HepG2 (cell line): ENCODE data around the gene CLEC2A. TPM values are rescaled to one million over a fixed set of nuclear protein-coding genes. Genes with fewer than 3 reads are reported as not detected.
"Not testable (repeated sequence)": the region's sequence is repeated elsewhere in the genome, so short reads cannot be mapped to it uniquely, and the experiment has no call there.

Experiments
- ATAC-seq: fragments of 200-7000 bp; cut with Tn5 transposase; 3 replicates; pipeline ENCODE4 v1.9.1; 2020; ENCODE audit warnings: mild to moderate bottlenecking, moderate library complexity
- BruUV-seq: library from RNA; stranded (reverse); fragments of 400-500 nt; replicated peaks from 2 replicates; lab custom pipeline; 2021; lab: Mats Ljungman, UMichigan
- CTCF ChIA-PET: fragments of 300-600 bp; formaldehyde crosslinking; extraction: SDS; loops from one replicate; lab custom pipeline; 2021; ENCODE audit warnings: low total read pairs, inconsistent platforms, low intra/inter-chr PET ratio; lab: Yijun Ruan, JAX
- POLR2A ChIA-PET: fragments of 350-600 bp; sonication (Branson Sonifier 250); formaldehyde crosslinking; loops from one replicate; lab custom pipeline; 2020; ENCODE audit warnings: antibody characterized with exemption, inconsistent platforms; lab: Yijun Ruan, JAX
- DNase-seq: peaks from one replicate; pipeline ENCODE4 v3.0.0-alpha.2; 2015; ENCODE audit warnings: low spot score
- FAIRE-seq: peaks from 3 replicates; lab custom pipeline; 2011; peaks lifted over from hg19 to GRCh38; lab: Jason Lieb, UNC
- H2AFZ ChIP-seq: one replicate; pipeline ENCODE4 v1.6.1; 2011; ENCODE audit warnings: low read length, inconsistent platforms
- H3K27ac ChIP-seq: fragments of 300-600 bp; 3 replicates; pipeline ENCODE4 v1.8.0; 2011; ENCODE audit warnings: mixed run types, mild to moderate bottlenecking, mixed read lengths, low read length, inconsistent platforms; ENCODE audit not compliant: insufficient read depth; ENCODE audit errors: extremely low read length
- H3K27me3 ChIP-seq, 2 experiments: fragments of 200-600 bp in 1 of 2; 2 replicates in 1 of 2; 3 replicates in 1 of 2; pipeline versions ENCODE4 v1.6.0 to v1.8.0; 2011; ENCODE audit warnings: low read length in 2 of 2, mild to moderate bottlenecking in 2 of 2, moderate library complexity in 2 of 2, inconsistent platforms in 1 of 2; ENCODE audit not compliant: insufficient read depth in 2 of 2, control insufficient read depth in 1 of 2
- H3K36me3 ChIP-seq, 2 experiments: fragments of 200-600 bp in 1 of 2; replicated peaks in 1 of 2; 2 replicates in 1 of 2; 3 replicates in 1 of 2; pipeline versions ENCODE4 v1.5.1 to v1.8.0; 2011; ENCODE audit warnings: low read length in 2 of 2, inconsistent platforms in 1 of 2; ENCODE audit not compliant: insufficient read depth in 2 of 2, control insufficient read depth in 1 of 2
- H3K4me1 ChIP-seq: 2 replicates; pipeline ENCODE4 v1.5.1; 2012; ENCODE audit warnings: low read length, inconsistent platforms; ENCODE audit not compliant: insufficient read depth
- H3K4me2 ChIP-seq: 2 replicates; pipeline ENCODE4 v1.6.0; 2011; ENCODE audit warnings: low read depth, low read length, inconsistent platforms
- H3K4me3 ChIP-seq, 3 experiments: fragments of 200-600 bp in 1 of 3; sonication (generic), shearing (Covaris generic) in 1 of 3; replicated peaks in 1 of 3; 2 replicates each; pipeline ENCODE4 v1.5.1; 2011 to 2016; ENCODE audit warnings: low read length in 3 of 3, inconsistent platforms in 2 of 3, low read depth in 2 of 3, mild to moderate bottlenecking in 2 of 3, control low read depth in 1 of 3, mixed read lengths in 1 of 3; ENCODE audit not compliant: insufficient read depth in 1 of 3
- H3K79me2 ChIP-seq: one replicate; pipeline ENCODE4 v1.6.1; 2011; ENCODE audit warnings: low read length, inconsistent platforms; ENCODE audit not compliant: insufficient read depth
- H3K9ac ChIP-seq: 2 replicates; pipeline ENCODE4 v1.6.0; 2011; ENCODE audit warnings: mild to moderate bottlenecking, low read depth, low read length, inconsistent platforms; ENCODE audit not compliant: insufficient read depth
- H3K9me3 ChIP-seq: 2 replicates; pipeline ENCODE4 v1.5.1; 2012; ENCODE audit warnings: mild to moderate bottlenecking, low read length
- H4K20me1 ChIP-seq: 2 replicates; pipeline ENCODE4 v1.6.0; 2011; ENCODE audit warnings: inconsistent platforms, mild to moderate bottlenecking, low read length, moderate library complexity; ENCODE audit not compliant: insufficient read depth
- ESRRA ChIP-seq: sonication (generic); formaldehyde crosslinking; IDR thresholded peaks from 2 replicates; pipeline ENCODE4 v1.5.1; 2020; ENCODE audit warnings: mild to moderate bottlenecking, low read depth, missing genetic modification reagents
- PCBP2 ChIP-seq: fragments of 200-400 bp; formaldehyde crosslinking; optimal IDR thresholded peaks from 2 replicates; pipeline ENCODE3; 2018; ENCODE audit warnings: low read length, low read depth; ENCODE audit not compliant: poor library complexity, severe bottlenecking
- PHF8 ChIP-seq: sonication (generic); formaldehyde crosslinking; IDR thresholded peaks from 2 replicates; pipeline ENCODE4 v1.5.0; 2020; ENCODE audit warnings: missing genetic modification reagents
- SYNCRIP ChIP-seq: fragments of 200-400 bp; formaldehyde crosslinking; IDR thresholded peaks from 2 replicates; pipeline ENCODE4 v1.6.1; 2018; ENCODE audit warnings: mild to moderate bottlenecking, low read depth, low read length; ENCODE audit not compliant: insufficient read depth
- ZNF34 ChIP-seq: sonication (generic); formaldehyde crosslinking; IDR thresholded peaks from 2 replicates; pipeline ENCODE4 v1.4.0; 2020; ENCODE audit warnings: mild to moderate bottlenecking, missing genetic modification reagents, borderline replicate concordance
- ZNF383 ChIP-seq: sonication (generic); formaldehyde crosslinking; IDR thresholded peaks from 2 replicates; pipeline ENCODE4 v1.4.0; 2020; ENCODE audit warnings: missing genetic modification reagents, mild to moderate bottlenecking, borderline replicate concordance
- ZNF563 ChIP-seq: sonication (generic); formaldehyde crosslinking; IDR thresholded peaks from 2 replicates; pipeline ENCODE4 v1.8.0; 2022; ENCODE audit warnings: mild to moderate bottlenecking, moderate library complexity, missing genetic modification reagents
- ZNF800 ChIP-seq: sonication (generic); formaldehyde crosslinking; IDR thresholded peaks from 2 replicates; pipeline ENCODE4 v1.4.0; 2020; ENCODE audit warnings: missing genetic modification reagents
- WGBS: methylation state at CpG from one replicate; pipeline ENCODE4 v1.1.6; 2017; ENCODE audit warnings: low lambda C conversion rate; 5-methylcytosine and 5-hydroxymethylcytosine counted together
- in situ Hi-C: cut with HindIII; loops from 2 replicates; pipeline ENCODE4 v1.10.0; 2017; ENCODE audit warnings: low pct_unique_long_range_greater_than_20kb; ENCODE audit not compliant: extremely low pct_ligation_motif_present
- intact Hi-C: fragments of 100-400 bp; cut with micrococcal nuclease; formaldehyde crosslinking; loops from one replicate; pipeline ENCODE4 v1.10.0; 2022; ENCODE audit not compliant: unreplicated experiment
- polyA plus RNA-seq, 8 experiments: library from polyadenylated mRNA; depleted of rRNA in 3 of 8; stranded (reverse) in 7 of 8; unstranded in 1 of 8; fragments of >200 nt; fragmentation: Illumina TruSeq in 4 of 8; extraction: Trizol in 4 of 8; gene quantifications; 2 replicates each; pipeline versions ENCODE4 v1.2.1 to v1.2.3, GENCODE V29; 2011 to 2016; ENCODE audit warnings: low read depth in 4 of 8, missing spikeins in 1 of 8, mixed read lengths in 1 of 8; ENCODE audit not compliant: insufficient read depth in 1 of 8
- total RNA-seq, 5 experiments: library from RNA; depleted of rRNA; stranded (reverse); fragments of >200 nt; fragmentation: Illumina TruSeq; extraction: Trizol; gene quantifications; 2 replicates each; pipeline ENCODE4 v1.2.3, GENCODE V29; 2016; ENCODE audit warnings: low read depth in 1 of 5
- TF ChIP-seq, protein P1 (sequence below): sonication (generic); formaldehyde crosslinking; IDR thresholded peaks from 2 replicates; pipeline ENCODE4 v1.8.1; 2023; ENCODE audit warnings: missing genetic modification reagents, inconsistent platforms, borderline replicate concordance

The CLEC2A gene
- total and polyA plus RNA-seq, 2 of the 13 experiments (the other 11 are each of a cell fraction or from before 2014, with no cell fraction given), result not detected

DNA sequence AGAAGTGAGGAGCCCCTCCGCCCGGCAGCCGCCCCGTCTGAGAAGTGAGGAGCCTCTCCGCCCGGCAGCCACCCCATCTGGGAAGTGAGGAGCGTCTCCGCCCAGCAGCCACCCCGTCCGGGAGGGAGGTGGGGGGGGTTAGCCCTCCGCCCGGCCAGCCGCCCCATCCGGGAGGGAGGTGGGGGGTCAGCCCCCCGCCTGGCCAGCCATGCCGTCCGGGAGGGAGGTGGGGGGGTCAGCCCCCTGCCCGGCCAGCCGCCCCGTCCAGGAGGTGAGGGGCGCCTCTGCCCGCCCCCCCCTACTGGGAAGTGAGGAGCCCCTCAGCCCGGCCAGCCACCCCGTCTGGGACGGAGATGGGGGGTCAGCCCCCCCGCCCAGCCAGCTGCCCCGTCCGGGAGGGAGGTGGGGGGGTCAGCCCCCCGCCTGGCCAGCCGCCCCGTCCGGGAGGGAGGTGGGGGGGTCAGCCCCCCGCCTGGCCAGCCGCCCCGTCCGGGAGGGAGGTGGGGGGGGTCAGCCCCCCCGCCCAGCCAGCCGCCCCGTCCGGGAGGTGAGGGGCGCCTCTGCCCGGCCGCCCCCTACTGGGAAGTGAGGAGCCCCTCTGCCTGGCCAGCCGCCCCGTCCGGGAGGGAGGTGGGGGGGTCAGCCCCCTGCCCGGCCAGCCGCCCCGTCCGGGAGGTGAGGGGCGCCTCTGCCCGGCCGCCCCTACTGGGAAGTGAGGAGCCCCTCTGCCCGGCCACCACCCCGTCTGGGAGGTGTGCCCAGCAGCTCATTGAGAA is 21.0 kb upstream of the CLEC2A start:
- H3K4me1 ChIP-seq, POLR2A ChIA-PET, H3K79me2 ChIP-seq, CTCF ChIA-PET, H3K27me3 ChIP-seq, H3K9ac ChIP-seq, DNase-seq, ATAC-seq, BruUV-seq, FAIRE-seq, intact Hi-C loops, H3K4me3 ChIP-seq, in situ Hi-C loops, H4K20me1 ChIP-seq, H2AFZ ChIP-seq, H3K27ac ChIP-seq, H3K9me3 ChIP-seq, H3K36me3 ChIP-seq, H3K4me2 ChIP-seq: not testable (repeated sequence)
- no CpG with 5 or more reads among the region's 55 CpGs for WGBS

DNA sequence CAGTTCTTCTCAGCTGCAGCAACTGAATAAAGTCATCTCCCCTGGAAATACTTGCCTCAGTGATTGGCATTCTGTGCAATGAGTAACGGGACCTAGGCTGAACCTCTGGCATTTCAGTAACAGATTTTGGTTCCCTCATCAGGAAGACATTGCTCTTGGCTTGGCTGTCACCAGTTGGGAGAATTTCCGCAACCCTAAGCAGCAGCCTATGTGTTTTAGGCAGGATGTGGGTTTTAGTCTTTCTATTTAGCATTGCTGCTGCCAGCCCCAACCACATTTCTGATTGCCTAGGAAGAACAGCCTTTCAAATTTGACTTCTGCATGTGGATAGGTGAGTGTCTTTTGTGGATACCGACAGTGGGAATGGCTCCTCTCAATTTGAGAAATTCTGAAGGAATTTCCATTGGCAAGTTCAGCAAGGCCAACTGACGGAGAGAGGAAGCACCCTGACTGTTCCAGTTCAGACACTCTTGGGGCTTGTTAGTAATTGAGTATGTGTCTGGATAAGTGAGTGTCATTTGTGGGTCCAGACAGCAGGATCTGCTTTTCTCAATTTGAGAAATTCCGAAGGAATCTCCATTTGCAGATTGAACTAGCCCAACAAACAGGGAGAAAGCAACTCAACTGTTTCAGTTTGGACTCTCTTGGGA is 19.0 kb upstream of the CLEC2A start:
- Histone ChIP-seq H3K79me2 (no peaks in the 10 kb centered on the region), H3K4me1 (no peaks in the 10 kb centered on the region), H3K27me3 (no peaks in the 10 kb centered on the region), H4K20me1 (no peaks in the 10 kb centered on the region), H3K4me2 (no peak overlapping the region), H3K9ac (no peak overlapping the region), H3K27ac (no peak overlapping the region), H3K4me3 (no peak overlapping the region), H2AFZ (no peak overlapping the region), H3K36me3 (no peaks in the 10 kb centered on the region), H3K9me3 (no peaks in the 10 kb centered on the region)
- intact Hi-C loops, result no loop called here
- no peak for FAIRE-seq
- BruUV-seq, result no TSS peak
- TF ChIP-seq, protein P1, sequence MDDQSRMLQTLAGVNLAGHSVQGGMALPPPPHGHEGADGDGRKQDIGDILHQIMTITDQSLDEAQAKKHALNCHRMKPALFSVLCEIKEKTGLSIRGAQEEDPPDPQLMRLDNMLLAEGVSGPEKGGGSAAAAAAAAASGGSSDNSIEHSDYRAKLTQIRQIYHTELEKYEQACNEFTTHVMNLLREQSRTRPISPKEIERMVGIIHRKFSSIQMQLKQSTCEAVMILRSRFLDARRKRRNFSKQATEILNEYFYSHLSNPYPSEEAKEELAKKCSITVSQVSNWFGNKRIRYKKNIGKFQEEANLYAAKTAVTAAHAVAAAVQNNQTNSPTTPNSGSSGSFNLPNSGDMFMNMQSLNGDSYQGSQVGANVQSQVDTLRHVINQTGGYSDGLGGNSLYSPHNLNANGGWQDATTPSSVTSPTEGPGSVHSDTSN, result no peak
- TF ChIP-seq SYNCRIP (no peak), ZNF383 (CRISPR knock-in tag) (no peak), ZNF800 (no peak), PHF8 (no peak), PCBP2 (no peak), ESRRA (CRISPR knock-in tag) (no peak), ZNF563 (CRISPR knock-in tag) (no peak), ZNF34 (no peak)
- 24% methylated on average over 5 of the region's 5 CpGs for WGBS
- POLR2A ChIA-PET, result no interaction called here
- no peak for DNase-seq
- no peak for ATAC-seq
- CTCF ChIA-PET, result no interaction called here
- in situ Hi-C loops, result no loop called here
